Activated CD8-positive, alpha-beta T cell treated with anti-CD3 and anti-CD28 coated beads for 36 hours (primary cell): ENCODE data around the gene CACNA2D3. TPM values are rescaled to one million over a fixed set of nuclear protein-coding genes. Genes with fewer than 3 reads are reported as not detected.

Source experiments
- ATAC-seq: fragments of 200-7000 bp; cut with Tn5 transposase; one replicate; pipeline ENCODE4 v1.10.0; 2021; ENCODE audit warnings: mild to moderate bottlenecking, moderate library complexity
- CTCF ChIA-PET: fragments of 350-600 bp; sonication (Branson Sonifier 250); formaldehyde crosslinking; loops from one replicate; lab custom pipeline; 2021; ENCODE audit warnings: antibody characterized with exemption; lab: Charles Lee
- POLR2A ChIA-PET: fragments of 350-600 bp; sonication (Branson Sonifier 250); formaldehyde crosslinking; loops from one replicate; lab custom pipeline; 2021; ENCODE audit warnings: antibody characterized with exemption; lab: Charles Lee
- DNase-seq: peaks from one replicate; pipeline ENCODE4 v3.0.0-alpha.2; 2020
- H3K27ac Mint-ChIP-seq: one replicate; pipeline ENCODE4 v1.8.0; 2021; ENCODE audit warnings: mild to moderate bottlenecking, mixed read lengths
- H3K27me3 Mint-ChIP-seq: one replicate; pipeline ENCODE4 v1.8.0; 2021; ENCODE audit warnings: mixed read lengths
- H3K36me3 Mint-ChIP-seq: one replicate; pipeline ENCODE4 v1.8.0; 2021; ENCODE audit warnings: low read depth, mixed read lengths
- H3K4me1 Mint-ChIP-seq: one replicate; pipeline ENCODE4 v1.8.0; 2021; ENCODE audit warnings: low read depth, mixed read lengths
- H3K4me3 Mint-ChIP-seq: one replicate; pipeline ENCODE4 v1.8.0; 2021; ENCODE audit warnings: mild to moderate bottlenecking, moderate library complexity, mixed read lengths
- H3K9me3 Mint-ChIP-seq: one replicate; pipeline ENCODE4 v1.8.0; 2021; ENCODE audit warnings: mixed read lengths
- intact Hi-C: fragments of 100-400 bp; cut with micrococcal nuclease; formaldehyde crosslinking; loops from one replicate; pipeline ENCODE4 v1.10.0; 2022
- total RNA-seq, 2 experiments: library from RNA; stranded (reverse); gene quantifications; one replicate each; pipeline ENCODE4 v1.2.3, GENCODE V29; 2021
- TF ChIP-seq, protein P1 (sequence below): fragments of 200-600 bp; IDR thresholded peaks from one replicate; pipeline ENCODE4 v1.8.0; 2022; ENCODE audit warnings: antibody characterized with exemption, mild to moderate bottlenecking

CACNA2D3 gene
- total RNA-seq, 2 experiments from 2014 or later, result not detected

DNA sequence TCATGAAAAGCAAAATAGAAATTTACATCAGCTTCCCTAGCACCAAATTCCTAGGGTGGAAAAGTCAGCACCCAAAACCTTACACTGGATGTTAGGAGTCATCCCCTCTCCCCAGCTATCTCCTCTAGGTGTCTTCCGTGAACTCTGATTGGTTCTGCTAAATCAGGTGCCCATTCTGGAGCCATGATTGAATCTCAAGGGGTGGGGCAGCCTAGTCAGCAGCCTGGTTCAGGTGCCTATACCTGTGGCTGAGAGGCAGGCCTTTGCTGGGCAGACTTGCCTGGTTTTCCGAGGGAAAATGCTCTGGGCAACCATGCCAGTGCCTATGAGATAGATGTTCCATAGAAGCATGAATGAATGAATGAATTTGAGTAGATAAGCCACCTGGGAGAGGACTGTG, 468.8 kb downstream of the CACNA2D3 start:
- TF ChIP-seq, protein P1, sequence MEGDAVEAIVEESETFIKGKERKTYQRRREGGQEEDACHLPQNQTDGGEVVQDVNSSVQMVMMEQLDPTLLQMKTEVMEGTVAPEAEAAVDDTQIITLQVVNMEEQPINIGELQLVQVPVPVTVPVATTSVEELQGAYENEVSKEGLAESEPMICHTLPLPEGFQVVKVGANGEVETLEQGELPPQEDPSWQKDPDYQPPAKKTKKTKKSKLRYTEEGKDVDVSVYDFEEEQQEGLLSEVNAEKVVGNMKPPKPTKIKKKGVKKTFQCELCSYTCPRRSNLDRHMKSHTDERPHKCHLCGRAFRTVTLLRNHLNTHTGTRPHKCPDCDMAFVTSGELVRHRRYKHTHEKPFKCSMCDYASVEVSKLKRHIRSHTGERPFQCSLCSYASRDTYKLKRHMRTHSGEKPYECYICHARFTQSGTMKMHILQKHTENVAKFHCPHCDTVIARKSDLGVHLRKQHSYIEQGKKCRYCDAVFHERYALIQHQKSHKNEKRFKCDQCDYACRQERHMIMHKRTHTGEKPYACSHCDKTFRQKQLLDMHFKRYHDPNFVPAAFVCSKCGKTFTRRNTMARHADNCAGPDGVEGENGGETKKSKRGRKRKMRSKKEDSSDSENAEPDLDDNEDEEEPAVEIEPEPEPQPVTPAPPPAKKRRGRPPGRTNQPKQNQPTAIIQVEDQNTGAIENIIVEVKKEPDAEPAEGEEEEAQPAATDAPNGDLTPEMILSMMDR, result no peak
- CTCF ChIA-PET, result no interaction called here
- DNase-seq, result no peak
- Mint-ChIP-seq H3K9me3 (peaks cover 2% of the 10 kb centered on the region), H3K4me3 (no peak overlapping the region), H3K36me3 (no peaks in the 10 kb centered on the region), H3K27ac (no peak overlapping the region), H3K4me1 (no peaks in the 10 kb centered on the region), H3K27me3 (no peaks in the 10 kb centered on the region)
- ATAC-seq, result no peak
- POLR2A ChIA-PET, result interaction anchor here (0.8 kb wide), 1 partner anchor 9 kb away, joined by 3 read pairs; no protein-coding TSS in a partner anchor
- intact Hi-C loops, result no loop called here

GRCh38 chr3:54593653-54594052, 471.3 kb downstream of the CACNA2D3 start:
- Mint-ChIP-seq H3K27me3 (peaks cover 2% of the 10 kb centered on the region), H3K27ac (no peak overlapping the region), H3K4me3 (no peak overlapping the region), H3K36me3 (no peaks in the 10 kb centered on the region), H3K9me3 (peaks cover 2% of the 10 kb centered on the region), H3K4me1 (no peaks in the 10 kb centered on the region)
- ChIA-PET POLR2A (no interaction called here), CTCF (no interaction called here)
- intact Hi-C loops, result no loop called here
- ATAC-seq (no peak), DNase-seq (no peak)
- TF ChIP-seq, protein P1, result no peak

- Mint-ChIP-seq H3K27ac (no peak overlapping the region), H3K27me3 (peaks cover 2% of the 10 kb centered on the region), H3K4me1 (no peaks in the 10 kb centered on the region), H3K36me3 (no peaks in the 10 kb centered on the region), H3K9me3 (no peaks in the 10 kb centered on the region), H3K4me3 (no peak overlapping the region)
- POLR2A ChIA-PET, result no interaction called here
- DNase-seq, result no peak
- no peak for ATAC-seq
- TF ChIP-seq, protein P1, result no peak
- CTCF ChIA-PET, result no interaction called here
- intact Hi-C loops, result no loop called here
These were observed 473.7 kb downstream of the CACNA2D3 start for GRCh38 chr3:54596087-54596486.

DNA sequence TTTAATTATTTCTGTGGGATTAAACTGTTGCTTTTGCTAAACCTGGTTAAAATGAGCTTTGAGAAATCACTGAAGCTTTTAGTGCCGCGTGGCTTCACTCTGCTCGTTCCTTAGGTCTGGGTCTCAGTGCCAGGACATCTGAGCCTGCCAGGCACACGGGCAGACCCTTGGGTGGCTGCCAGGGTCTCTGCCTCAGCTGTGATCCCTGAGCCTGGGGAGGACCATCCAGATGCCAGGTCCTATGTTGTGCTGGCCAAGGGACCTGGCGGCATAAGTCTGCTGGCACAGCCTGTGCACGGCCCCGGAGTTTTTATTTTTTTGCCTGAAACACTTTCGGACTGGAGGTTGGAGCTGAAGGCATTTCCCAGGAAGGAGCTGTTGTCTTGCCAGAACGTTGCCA, 477.4 kb downstream of the CACNA2D3 start:
- Mint-ChIP-seq H3K36me3 (no peaks in the 10 kb centered on the region), H3K4me3 (no peak overlapping the region), H3K9me3 (no peaks in the 10 kb centered on the region), H3K4me1 (no peaks in the 10 kb centered on the region), H3K27me3 (peaks cover 2% of the 10 kb centered on the region), H3K27ac (no peak overlapping the region)
- ChIA-PET POLR2A (no interaction called here), CTCF (no interaction called here)
- intact Hi-C loops, result no loop called here
- DNase-seq (no peak), ATAC-seq (no peak)
- TF ChIP-seq, protein P1, result no peak

- H3K27me3 Mint-ChIP-seq, result peaks cover 2% of the 10 kb centered on the region
- no peaks in the 10 kb centered on the region for H3K36me3 Mint-ChIP-seq
- H3K4me3 Mint-ChIP-seq, result no peak overlapping the region
- ATAC-seq (no peak), DNase-seq (no peak)
- TF ChIP-seq, protein P1, result no peak
- intact Hi-C loops, result no loop called here
- no peaks in the 10 kb centered on the region for H3K4me1 Mint-ChIP-seq
- ChIA-PET CTCF (no interaction called here), POLR2A (no interaction called here)
- H3K9me3 Mint-ChIP-seq, result no peaks in the 10 kb centered on the region
- H3K27ac Mint-ChIP-seq, result no peak overlapping the region
These were observed 478.3 kb downstream of the CACNA2D3 start for GRCh38 chr3:54600441-54601204.
